DMS114 treated with DMSO at 0.1 percent for 48 hours (cell line): ENCODE measurements around the gene MTHFD1L.
"Not testable (repeated sequence)": the region's sequence is repeated elsewhere in the genome, so short reads cannot be mapped to it uniquely, and the experiment has no call there.

Experiments used
- DNase-seq: peaks from one replicate; lab custom pipeline; 2025; ENCODE audit not compliant: unreplicated experiment; lab: John Stamatoyannopoulos, UW

Gene MTHFD1L

GRCh38 chr6:151036869-151037680 is 171.6 kb downstream of the MTHFD1L start:
- no peak for DNase-seq

DNA sequence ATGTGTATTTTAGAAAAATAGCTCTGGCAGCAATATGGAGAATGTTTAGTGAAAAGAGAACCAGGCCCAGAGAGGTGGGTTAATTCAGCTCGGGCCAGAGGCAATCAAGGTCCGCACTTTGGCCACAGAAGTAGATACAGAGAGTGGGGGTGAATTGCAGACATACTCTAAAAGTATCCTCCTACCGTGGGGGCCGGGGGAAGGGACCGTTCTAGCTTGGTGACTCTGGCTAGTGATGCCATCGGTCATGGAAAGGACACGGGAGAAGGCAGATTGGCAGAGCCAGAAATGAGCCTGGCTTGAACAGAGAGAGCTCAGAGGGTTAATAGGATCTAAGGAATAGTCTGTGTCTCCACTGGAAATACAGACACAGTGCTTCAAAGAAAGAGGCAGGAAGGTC is 173.1 kb downstream of the MTHFD1L start:
- no peak for DNase-seq

- DNase-seq: not testable (repeated sequence)
Measured at GRCh38 chr6:151040888-151041521, 175.5 kb downstream of the MTHFD1L start.

GRCh38 chr6:151041686-151042085 is 176.2 kb downstream of the MTHFD1L start:
- no peak for DNase-seq

GRCh38 chr6:151042911-151043330 is 177.4 kb downstream of the MTHFD1L start:
- DNase-seq: not testable (repeated sequence)

DNA sequence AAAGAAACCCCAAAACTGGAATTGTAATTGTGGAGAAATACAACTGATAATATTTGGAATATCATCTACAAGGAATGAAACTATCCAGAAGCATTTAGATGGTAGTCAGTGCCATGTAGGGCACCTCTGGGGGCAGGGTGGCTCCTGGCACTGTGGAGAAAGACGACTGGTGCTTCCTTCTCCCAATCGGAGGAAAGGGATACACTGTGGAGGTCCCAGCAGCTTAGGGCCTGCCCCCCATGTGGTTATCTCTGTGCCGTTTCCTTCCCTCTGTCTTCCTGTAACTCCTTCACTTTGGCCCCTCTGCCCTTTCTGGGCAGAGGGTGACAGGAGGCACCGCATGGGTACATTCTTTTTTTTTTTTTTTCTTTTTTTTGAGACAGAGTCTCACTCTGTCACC is 178.4 kb downstream of the MTHFD1L start:
- DNase-seq: no peak

DNA sequence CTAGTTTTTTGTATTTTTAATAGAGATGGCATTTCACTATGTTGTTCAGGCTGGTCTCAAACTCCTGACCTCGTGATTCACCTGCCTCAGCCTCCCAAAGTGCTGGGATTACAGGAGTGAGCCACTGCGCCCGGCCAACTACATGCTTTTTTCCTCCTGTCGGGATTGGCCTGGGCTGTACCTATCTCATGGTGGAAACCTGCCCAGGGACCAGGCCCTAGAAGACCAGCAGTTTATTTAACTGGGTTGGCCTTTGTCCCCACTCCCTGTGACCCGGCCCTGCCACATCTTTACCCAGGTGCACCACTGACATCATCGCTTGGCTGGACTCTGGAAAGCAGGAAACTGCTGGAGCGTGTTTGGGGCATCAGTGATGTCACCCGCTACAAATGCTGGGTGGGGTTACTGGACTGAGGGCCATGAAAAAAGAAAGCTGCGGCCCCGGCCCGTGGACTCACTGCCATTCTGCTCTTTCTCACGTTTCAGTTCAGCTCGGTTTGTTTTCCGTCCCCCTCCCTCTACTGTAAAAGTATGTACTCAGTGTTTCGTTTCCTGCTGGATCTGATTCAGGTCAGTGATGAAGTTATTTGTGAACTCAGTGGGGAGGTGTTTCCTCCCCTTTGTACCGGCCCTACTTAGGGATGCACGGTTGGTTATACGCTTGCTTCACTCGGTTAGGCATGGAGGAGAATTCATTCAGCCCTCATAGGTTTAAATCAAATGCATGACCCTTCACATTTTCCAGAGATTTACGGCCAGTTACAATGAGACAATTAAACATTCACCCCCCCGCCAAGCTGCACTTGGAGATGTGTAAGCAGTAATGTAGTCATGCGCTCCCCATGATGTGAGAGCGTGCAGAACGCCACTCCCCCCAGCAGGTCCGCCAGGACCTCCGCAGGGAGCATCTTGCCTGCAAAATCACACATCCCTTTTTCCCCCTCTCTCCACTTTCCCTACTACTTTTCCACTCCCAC is 179.3 kb downstream of the MTHFD1L start:
- no peak for DNase-seq

DNA sequence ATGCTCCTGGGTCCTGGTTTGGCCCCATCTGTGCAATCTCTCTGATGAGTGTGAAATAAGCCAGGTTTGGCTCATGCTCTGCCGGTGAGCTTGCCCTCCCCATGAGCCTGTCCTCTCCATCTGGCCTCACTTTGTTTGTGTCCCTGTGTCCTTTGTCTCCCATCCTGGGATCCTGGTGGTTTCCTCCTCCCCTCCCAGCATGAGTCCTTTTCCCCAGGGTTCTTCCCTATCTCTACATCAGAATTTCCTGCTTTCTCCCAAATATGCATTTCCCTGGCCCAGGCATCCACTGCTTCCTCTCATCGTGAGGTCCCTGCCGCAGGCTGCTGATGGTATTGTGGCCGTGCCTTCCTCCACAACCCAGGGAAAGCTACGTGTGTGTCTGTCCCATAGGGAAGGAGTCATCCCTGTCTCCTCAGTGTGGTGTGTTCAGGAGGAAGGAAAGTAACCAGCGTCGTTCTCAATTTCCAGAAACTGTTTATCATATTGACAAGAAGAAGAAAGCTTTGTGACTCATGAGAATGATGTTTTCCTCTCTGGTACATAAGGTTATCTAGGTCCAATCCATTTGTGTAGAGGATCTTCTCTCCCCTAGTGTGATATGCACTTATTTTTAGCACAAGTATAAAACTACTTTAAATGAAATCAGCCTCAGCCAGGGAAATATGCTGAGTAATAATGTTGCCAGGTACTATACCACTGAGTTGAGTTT is 180.2 kb downstream of the MTHFD1L start:
- not testable (repeated sequence) for DNase-seq

GRCh38 chr6:151051164-151051563 is 185.7 kb downstream of the MTHFD1L start:
- no peak for DNase-seq

DNA sequence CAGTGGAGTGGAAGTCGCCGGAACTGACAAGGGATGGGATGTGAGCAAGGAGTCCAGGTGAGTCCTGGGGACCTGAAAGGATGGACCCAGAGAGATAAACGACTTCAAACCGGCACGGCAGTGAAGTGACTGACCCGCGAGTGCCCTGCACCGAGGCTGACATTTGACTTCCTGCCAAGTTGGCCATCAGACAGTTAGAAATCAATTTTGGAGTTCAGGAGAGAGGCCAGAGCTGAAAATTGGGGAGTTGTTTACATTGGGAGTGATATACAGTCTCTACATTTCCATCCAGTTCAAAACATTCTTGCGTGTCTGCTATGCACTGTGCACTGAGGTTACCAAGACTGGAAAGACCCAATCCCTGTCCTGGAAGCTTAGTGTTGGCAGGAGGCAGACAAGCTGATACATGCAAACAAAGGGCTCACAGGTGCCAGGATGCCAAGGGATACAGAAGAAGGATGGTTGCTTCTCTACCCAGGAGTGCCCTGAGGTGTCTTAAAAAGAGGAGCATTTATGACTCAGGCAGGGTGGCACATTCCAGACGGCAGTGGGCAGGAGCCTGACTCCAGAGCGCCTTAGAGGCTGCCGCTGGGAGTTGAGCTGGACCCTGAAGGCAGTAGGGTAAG is 186.6 kb downstream of the MTHFD1L start:
- DNase-seq: no peak

GRCh38 chr6:151054306-151054705 is 188.8 kb downstream of the MTHFD1L start:
- DNase-seq: no peak

DNA sequence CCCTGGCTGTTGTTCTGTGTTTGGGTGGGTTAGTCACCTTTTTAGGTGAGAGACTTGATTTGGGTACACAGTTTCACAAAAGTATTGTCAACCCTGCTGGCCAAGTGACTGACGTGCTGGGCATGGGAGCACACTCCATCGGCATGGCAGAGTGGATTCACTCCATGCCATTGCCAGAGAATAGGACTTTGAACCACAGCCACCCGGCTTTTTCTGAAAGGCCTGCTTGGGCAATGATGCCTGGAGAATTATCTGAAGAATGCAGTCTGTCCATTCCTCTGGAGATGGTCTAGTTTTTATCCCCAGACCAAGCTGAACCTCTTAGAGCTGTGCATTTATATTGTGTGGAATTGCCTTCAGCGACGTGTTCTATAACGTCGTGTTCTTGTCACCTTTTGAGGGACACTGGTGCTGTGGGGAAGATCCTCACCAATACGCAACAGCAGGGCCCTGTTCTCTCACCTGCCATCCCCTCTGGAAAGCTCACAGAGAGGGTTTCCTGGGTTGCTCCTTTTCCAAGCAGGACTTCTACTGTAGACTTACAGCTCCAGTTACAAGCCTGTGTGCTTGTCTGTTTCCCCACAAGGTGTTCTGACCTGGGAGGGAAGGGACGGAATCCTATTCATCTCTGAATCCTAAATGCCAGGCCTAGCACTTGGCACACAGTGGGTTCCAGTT is 190.9 kb downstream of the MTHFD1L start:
- DNase-seq: no peak

- no peak for DNase-seq
Measured at GRCh38 chr6:151057061-151057460, 191.6 kb downstream of the MTHFD1L start.

GRCh38 chr6:151058021-151058733 is 192.7 kb downstream of the MTHFD1L start:
- no peak for DNase-seq

DNA sequence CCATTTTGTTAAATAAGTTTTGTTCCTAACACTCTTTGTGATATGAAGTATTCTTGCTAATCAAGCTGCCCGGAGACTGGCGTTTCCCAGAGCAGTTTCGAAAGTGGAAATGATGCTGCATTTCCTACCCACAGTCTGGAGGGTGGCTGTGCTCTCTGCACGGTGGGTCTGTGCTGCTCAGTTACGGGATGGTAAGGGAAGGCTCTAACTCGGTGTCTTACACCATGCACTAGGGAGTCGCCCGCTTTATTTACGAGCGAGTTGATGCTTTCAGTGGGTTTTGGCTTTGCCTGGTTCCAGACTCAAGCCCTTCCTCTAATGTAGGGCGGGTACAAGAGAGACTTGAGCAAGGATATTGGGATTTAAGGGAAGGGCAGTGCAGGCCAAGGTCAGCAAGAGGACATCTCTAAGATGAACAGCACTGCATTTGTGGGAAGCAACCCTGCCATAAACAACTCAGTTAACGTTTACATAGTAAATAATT is 194.2 kb downstream of the MTHFD1L start:
- no peak for DNase-seq

DNA sequence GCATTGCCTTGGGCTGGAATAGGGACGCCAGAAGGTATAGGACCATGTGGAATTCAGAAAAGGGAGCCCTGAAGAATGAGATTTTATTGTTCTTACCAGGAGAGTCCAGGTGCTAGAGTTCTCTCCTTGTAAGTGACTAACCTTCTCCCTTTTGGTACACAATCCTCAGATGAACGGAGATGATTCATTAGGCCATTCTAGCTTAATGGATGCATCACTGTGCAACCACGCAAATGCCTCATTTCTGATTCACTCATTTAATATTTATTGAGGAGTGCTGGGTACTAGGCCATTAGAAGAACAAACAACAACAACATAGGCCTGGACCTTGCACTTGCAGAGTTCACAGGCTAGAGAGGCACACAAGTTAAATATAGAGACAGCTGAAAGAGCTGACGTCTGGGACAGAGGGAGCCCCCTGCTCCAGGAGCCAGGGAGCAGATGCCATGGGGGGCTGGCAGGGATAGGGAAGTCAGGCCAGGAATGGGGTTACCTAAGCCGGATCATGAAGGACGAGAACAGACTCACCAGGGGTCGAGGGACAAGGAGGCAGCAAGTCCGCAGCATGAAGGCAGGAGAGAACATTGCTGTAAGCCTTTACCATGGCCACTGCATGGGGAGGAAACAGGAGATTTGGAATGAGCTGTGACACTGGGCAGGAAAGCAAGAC is 194.7 kb downstream of the MTHFD1L start:
- DNase-seq: no peak

DNA sequence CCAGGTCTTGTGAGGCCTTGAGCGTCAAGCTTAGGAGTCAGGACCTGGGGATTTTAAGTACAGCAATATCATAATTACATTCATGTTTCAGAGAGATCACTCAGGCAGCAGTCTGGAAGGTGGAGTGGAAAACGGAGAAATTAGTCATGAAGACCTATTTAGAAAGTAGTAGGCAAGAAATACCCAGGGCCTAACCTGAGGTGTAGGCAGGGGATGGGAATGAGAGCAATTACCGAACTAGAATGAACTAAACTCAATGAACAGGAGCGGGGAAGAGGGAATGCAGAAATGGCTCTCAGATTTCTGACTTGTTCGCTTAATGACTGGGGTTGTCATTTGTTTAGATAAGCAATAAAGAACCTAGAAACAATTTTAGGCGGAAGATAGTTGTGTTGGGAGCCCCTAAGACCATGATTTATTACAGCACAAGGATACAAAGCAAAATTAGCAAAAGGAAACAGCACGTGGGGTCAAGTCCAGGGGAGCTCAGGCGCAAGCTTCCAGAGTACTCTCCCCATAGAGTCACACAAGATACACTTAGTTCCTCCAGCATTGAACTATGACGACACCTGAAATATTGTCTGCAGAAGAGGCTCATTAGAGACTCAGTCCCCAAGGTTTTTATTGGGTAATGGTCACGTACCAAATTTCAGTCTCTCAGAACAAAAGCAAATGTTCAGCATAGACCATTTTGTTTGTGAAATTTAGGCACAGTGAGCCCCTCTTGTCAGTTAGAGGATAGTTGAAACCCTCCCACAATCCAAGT is 195.4 kb downstream of the MTHFD1L start:
- no peak for DNase-seq

DNA sequence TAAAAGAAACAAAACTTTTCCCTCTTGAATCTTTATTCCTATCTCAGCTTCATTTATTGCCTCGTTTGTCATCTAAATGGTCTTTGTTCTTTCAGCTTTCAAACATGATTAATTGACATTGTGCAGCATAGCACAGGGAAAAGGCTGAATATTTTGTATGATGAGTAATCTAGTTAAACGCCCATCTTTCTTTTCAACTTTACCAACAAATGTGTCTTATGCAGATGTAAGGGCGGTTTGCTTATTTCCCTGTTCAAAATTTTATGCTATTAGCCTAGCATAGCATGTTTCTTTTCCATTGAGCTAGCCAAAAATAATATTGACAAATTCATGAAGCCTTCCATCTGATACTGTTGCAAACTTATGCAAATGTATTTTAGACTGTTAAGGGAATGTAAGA is 197.8 kb downstream of the MTHFD1L start:
- no peak for DNase-seq
